Activated CD4-positive, alpha-beta T cell treated with anti-CD3 and anti-CD28 coated beads, Interleukin-2, Interleukin-4, amounts not matched to agents 100 ng/mL and 50 ng/mL, durations not matched to agents 16 hours and 8 hours (primary cell): ENCODE data around the gene GLCCI1.
"Not testable (repeated sequence)": the region's sequence is repeated elsewhere in the genome, so short reads cannot be mapped to it uniquely, and the experiment has no call there.

Source experiments
- DNase-seq: peaks from one replicate; pipeline ENCODE4 v3.0.0-alpha.2; 2020; ENCODE audit warnings: low spot score

GLCCI1 gene

DNA sequence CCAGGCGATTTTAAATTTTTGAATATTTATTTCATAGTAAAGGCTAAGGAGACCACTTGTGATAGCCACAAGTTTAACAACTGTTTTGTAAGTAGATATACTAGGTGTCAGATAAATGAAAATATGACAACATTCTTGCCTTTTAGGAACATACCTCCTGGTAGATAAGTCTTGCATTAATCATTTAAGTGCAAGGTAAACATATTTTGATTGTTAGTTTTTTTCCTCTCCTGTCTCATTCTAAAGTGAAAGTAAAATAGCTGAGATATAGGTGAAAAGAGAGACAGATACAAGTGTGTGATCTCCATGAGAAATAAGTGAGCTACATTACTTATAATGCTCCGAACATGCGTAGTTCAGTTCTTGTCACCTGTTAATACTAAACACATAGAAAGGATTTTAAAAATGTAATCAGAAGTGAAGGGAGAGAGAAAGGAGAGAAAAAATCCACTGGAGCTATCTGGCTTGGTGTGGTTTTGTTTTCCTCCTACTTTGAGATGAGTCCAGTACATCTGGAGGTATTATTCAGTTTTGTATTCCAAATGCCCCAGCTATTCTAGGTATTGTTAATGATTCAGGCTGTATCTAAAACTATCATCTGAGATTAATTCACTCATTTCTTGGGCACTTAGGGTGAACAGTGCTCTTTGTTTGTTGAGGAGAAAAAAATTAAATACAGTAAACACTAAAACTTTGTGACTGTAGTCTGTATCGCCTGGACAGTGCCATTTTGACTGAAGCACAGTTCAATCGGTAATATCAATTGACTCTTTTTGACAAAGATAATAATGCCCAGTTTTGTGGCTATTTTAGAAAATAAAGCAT lies 21.2 kb downstream of the GLCCI1 start:
- DNase-seq = no peak

DNA sequence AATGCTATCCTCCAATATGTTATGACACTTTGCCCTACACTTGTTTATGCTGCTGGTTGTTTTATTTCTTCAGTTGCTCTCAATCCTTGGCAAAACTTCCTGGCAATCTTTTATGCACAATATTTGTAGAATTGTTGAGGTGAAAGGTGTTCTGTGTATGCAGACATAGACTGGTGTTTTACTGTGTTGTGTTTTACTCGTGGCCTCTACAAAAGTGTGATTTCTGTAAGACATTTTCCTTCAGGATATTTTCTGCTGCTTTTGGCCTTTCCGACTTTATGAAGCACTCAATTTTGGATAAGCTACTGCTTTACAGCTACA lies 21.8 kb downstream of the GLCCI1 start:
- DNase-seq = no peak

DNA sequence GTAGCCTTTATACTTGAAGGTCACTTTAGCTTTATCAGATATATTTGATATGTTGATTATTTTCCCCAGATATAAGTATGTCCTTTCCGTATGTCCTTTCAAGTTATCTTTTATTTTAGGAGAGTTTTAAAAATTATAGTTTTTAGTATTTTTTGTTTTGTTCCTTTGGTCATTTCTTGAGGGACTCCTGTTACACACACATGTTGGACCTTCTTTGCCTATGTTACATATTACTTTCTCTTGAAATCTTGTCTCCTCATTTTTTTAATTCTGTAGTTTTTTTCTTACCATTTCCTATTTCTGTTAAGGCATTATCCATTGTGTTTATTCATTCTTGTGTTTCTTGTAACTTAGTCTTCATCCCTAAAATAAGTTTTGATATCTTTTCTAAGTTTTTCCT lies 23.9 kb downstream of the GLCCI1 start:
- DNase-seq = no peak

DNA sequence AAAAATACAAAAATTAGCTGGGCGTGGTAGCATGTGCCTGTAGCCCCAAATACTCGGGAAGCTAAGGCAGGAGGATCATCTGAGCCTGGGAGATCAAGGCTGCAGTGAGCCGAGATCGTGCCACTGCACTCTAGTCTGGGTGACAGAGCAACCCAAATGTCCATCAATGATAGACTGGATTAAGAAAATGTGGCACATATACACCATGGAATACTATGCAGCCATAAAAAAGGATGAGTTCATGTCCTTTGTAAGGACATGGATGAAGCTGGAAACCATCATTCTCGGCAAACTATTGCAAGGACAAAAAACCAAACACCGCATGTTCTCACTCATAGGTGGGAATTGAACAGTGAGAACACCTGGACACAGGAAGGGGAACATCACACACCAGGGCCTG lies 26.8 kb downstream of the GLCCI1 start:
- not testable (repeated sequence) for DNase-seq

DNA sequence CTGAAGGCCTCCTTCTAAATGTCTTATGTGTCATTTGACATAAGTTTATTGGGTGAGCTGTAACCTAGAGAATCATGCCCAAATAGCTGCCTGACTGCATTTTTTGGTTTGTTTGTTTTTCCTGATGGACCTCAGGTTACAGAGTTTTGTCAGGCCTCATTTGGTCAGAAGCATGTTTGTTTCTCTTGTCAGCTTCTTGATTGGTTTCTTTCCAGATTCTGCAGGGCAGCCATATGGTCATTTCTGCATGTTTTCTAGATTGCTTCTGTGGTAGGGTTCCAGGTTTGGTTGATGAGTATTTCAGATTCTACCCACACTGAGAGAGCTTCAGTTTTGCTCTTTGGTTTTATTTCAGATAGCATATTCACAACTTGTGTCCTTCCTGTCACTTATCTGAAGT lies 28.0 kb downstream of the GLCCI1 start:
- no peak for DNase-seq

DNA sequence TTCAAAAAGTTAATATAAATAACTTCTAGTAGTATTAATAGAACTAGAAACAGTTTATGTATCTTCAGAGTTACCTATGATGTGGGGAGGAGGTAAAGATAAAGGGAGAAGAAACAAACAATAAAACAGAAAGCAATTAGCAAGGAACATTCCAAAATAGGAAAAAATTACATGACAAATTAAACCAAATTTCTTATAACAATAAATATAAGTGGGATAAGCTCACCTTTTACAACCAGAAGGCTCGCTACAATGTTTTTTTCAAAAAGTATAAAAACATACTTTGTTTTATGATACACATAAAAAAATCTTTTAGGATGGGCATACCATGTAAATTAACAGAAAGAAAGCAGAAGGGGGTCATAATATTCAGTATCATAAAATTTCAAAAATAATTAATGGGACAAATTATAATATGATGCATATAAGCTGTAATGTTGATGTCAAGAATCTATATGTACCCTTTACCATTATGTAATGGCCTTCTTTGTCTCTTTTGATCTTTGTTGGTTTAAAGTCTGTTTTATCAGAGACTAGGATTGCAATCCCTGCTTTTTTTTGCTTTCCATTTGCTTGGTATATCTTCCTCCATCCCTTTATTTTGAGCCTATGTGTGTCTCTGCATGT lies 31.8 kb downstream of the GLCCI1 start:
- no peak for DNase-seq

DNA sequence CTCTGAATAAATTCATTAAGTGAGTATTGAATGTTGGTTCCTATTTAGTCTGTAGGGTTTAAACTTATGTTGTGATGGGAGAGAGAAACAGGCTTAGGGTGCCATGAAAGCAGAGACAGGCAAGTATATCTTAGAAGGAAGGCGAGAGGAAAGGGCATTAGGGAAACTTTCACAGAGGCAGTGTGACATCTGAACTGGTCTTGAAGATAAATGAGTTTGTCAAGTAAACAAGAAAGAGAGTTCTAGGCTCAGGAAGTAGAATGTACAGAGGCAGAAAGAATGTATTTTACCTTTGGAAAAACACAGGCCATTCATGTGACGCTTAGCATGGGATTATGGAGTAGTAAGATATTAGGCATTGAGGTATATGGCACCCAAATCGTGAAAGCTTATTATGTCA lies 34.5 kb downstream of the GLCCI1 start:
- no peak for DNase-seq

DNA sequence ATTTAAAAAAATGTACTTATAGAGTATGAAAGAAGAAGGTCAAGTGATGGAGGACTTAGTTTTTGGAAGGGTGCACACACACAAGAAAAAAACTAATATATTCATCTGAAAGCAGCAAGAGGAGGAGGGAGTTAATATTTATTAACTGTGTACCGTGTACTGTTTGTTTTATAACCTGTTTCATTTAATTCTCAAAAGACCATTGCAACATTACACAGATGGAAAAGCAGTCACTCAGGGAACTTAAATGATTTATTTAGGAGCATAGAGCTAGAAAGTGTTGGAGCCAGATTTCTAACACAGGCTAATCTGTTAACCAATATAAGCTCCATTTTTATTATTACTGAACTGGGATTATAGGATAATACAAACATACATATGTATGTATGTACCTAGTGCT lies 36.7 kb downstream of the GLCCI1 start:
- no peak for DNase-seq

DNA sequence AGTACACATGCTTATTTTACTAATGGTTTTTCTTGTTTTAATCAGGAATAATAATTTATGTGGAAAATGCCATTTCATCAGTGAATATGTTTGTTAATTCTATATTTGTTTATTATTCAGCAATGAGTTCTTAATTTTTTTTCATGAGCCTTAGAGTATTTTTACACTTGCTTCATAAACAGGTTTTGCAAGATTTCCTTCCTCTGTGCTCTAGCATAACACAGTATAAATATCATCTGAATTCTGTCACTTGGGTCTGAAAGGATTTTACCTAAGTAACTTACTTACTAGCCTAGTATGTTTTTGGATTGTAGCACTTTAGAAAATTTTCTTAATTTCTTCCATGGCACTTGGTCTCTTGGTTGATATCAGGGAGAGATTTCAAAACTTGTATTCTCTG lies 45.8 kb downstream of the GLCCI1 start:
- no peak for DNase-seq

DNA sequence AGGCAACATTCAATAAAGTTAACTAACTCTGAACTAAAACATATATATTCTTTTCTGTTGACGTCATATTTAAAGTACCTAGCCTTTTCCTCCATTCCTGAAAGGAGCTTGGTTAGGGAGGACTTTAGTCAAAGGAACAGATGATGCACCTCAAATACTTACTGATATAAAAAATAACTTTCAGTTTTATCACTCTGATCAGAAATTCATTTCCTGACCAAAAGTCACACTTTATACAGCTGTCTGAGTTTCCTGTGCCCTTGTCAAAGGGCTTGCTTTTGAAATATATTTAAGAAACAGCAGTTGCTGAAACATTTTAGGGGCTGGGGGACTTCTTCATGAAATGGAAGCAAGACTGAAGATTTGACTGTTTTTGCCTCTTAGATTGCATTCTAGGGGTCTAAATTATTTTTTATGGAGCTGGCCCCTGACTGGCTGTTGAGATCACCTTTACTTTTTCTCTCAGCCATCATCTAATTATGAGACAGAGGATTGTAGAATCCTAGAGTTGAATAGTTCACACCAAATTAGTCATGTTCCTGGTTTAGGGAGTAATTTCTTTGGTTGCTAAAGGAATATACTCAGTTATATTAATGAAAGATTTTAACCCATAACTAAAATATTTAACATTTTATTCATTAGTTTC lies 46.6 kb downstream of the GLCCI1 start:
- peak; percentile 9 for DNase-seq

DNA sequence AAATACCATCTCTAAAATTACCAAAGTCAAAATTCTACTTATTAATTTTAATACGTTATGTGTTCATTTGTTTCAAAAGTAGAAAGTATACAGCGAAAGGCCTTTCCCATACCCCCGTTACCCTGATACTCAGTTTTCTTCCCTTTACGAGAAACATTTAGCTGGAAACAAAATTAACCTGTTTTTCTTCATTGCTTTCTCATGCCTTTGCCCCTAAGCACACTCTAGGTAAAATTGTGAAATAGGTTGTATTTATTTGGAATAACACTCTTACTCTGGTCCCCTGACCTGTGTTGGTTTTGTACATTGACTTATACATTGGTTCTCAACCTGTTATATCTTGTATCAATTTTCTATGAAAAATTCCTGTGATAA lies 47.1 kb downstream of the GLCCI1 start:
- DNase-seq = no peak

DNA sequence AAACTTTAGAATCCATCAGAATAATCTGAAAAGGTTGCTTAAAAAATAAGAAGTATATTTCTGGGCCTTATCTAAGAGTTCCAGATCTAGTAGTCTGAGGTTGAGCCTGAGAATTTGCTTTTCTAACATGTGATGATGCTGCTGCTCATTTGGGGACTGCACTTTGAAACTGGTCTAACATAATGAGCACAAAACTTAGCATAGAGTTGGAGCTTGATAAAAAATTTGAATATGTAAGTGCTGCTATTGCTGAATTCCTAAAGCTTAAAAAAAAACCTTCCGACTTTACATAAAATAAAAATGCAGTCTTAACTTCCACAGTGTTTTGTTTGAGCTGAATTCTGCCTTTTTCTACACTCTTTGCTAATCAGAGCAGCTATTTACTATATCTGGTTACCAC lies 48.8 kb downstream of the GLCCI1 start:
- no peak for DNase-seq

DNA sequence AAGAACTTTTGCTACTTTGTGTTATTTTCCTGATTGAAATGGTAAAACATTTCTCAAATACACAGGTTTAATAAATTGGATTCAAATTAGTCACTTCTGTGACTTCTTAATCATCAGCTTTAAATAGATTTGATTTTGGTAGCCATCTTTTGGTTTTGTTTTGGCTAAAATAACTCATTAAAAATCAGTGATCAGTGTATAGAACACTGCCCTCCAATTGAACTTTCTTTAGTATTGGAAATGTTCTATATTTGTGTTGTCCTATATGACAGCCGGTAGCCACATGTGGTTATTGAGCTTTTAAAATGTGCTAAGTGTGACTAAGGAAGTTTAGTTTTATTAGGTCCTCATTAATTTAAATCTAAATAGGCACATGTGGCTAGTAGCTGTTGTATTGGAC lies 50.4 kb downstream of the GLCCI1 start:
- DNase-seq = no peak

DNA sequence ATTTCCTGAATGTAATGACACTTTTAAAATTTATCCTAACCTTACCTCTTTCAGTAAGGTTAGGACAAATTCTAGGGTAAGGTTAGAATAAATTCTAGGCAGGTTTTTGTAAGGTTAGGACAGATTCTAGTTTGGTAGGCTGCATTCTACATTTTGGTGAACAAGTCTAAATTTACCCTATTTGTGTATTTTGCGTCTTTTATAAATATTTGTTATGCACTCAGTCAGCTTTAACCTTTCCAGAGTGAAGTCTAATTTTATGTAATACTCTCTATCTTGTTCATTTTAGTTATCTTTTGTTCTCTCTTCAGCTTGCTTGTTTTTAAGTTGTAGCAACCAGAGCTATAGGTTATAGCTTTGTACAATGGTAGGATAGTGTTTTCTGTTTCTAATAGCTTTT lies 54.0 kb downstream of the GLCCI1 start:
- DNase-seq = no peak

DNA sequence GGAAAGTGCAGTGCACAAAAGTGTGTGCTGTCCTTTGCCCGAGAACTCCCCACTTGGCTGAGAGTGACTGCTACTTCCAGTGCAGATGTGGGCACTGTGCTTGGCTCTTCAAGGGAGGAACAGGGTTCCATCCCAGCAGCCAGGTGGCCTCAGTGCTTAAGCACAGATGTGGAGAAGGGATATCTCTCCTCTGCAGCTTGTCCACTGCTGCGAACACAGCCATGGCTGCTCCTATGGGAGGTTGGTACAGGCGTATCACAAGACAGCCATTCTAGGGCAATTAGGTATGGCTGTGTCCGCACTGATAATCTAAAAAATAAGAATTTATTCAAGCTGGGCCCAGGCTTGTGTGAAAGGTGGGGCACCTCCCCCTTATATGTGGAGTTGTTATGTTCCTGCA lies 66.6 kb downstream of the GLCCI1 start:
- DNase-seq = no peak

DNA sequence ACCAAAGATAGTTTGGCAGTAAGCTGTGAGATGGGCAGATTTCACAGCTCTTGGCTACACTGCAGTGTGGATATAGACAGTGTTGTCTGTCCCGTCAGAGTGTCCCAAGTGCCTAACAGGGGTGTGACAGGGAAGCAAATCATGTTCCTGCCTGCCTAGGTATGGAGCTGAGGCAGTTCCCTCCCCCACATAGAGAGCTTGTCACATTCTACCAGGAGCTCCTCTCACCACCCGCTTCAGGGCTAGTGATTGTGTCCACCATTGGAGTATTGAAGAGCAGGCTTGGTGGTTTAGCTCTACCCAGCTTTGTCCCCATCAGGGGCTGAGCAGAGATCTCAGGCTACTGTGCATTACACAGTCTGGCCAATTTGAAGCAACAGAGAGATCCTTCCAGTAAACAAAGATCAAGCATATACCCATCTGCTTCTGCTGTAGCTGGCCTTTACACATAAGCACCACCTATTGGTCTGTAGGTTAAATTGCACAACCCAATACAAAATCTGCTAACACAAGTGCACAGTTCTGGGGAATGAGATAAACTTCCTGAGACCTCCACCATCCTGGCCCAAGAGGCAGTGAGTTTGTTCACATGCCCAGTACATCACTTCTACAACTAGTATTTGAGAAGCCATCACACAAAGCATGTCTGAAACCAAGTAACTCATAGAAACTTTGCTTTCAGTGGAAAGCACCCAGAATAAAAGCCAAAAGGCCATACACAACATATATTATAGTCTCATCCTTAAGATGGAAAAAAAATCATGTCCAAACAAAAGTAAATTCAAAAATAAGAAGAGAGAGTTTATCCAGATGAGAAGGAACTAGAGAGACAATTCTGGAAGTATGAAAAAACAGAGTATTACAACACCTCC lies 67.3 kb downstream of the GLCCI1 start:
- peak; percentile 34 for DNase-seq

DNA sequence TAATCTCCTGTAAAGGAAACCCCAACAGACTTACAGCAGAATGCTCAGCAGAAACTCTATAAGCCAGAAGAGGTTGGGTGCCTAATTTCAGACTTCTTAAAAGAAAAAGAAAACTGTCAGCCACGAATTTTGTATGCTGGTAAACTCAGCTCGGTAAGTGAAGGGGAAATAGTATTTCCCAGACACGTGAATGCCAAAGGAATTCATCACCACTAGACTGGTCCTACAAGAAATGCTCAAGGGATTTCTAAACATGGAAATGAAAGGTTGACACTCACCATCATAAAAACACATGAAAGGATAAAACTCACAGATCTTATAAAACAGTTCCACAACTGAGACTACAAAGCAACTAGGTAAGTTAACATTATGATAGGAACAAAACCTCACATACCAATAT lies 68.6 kb downstream of the GLCCI1 start:
- DNase-seq = no peak

DNA sequence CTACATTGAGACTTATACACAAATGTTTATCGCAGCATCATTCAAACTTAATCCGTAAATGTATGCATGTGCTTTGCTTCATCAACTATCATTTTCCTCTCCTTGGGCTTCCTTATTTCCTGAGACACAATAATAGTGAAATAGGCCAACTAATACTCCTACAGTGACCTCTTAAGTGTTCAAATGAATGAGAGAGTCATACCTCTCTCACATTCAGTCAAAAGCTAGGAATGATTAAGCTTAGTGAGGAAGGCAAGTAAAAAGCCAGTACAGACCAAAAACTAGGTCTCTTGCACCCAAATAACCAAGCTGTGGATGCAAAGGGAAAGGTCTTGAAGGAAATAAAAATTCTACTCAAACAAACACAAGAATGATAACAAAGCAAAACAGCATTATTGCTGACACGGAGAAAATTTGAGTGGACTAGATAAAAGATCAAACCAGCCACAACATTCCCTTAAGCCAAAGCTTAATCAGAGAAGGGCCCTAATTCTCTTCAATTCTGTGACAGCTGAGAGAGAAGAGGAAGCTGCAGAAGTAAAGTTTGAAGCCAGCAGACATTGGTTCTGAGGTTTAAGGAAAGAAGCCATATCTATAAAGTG lies 72.3 kb downstream of the GLCCI1 start:
- DNase-seq = peak; percentile 47

DNA sequence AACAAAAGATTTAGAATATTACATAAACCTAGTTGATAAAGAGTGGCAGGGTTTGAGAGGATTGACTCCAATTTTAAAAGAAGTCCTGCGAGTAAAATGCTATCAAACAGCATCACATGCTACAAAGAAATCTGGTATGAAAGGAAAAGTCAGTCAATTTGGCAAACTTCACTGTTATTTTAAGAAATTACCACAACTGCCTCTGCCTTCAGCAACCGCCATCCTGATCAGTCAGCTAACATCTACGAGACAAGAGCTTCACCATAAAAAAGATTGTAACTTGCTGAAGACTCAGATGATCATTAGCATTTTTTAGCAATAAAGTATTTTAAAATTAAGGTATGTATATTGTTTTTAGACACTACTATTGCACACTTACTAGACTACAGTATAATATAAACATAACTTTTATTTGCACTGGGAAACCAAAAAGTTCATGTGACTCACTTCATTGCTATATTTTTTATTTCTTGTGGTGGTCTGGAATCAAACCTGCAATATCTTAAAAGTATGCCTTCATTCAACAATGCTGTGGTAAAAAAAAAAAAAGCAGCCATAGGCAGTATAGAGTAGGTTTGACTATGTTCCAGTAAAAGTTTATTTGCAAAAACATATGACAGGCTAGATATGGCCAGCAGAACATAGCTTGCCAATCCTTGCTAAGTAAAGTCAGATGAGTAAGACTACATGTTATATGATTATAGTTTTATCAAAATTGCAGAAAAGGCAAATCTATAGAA lies 74.4 kb downstream of the GLCCI1 start:
- no peak for DNase-seq

DNA sequence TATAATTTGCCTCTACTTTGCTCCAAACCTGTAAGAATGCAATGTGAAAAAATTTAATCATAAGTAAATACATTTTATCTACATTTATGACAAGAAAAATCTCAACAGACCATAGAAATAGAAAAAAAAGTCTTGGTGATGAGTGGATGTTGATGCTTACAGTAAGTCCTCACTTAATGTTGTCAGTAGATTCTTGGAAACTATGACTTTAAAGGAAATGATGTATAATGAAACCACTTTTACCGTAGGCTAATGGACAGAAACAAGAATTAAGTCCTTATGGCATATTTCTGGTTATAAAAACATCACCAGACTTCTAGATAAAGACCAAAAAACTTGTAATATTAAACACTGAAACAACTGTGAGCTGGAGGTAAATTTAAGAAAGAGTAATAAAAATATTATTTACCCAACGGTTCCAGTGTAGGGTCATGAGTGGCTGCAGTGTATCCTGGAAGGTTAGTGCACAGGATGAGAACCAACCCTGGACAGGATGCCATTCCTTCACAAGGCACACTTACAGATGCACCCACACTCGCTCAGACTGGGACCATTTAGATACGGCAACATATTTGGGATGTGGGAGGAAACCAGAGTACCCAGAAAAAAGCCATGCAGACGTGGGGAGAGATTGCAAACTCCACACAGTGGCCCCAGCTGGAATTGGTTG lies 76.3 kb downstream of the GLCCI1 start:
- DNase-seq = peak; percentile 50

DNA sequence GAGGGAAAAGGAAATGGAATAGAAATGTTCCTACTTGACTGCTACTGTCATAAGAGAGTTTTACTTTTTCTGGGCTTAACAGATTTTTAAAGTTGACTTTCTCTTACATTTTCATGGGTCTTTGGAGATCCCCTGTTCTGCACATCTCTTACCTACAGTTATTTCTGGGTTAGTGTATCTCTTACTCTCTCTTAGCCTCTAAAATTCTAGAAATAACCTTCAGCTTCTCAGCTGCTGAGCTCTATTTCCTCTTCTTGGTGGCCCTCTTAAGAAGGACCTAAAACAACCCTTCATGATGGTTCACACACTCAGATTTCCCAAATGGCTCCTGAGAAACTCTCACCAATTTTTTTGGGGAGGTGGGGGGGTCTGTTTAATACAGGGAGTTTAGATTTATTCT lies 79.5 kb downstream of the GLCCI1 start:
- DNase-seq = not testable (repeated sequence)
